ENCODE measurements around the gene OR5AN1.

Gene OR5AN1

GRCh38 chr11:59415111-59415510 lies 56.4 kb downstream of the OR5AN1 start:
- TF ChIP-seq EZH2phosphoT487 (conservative IDR thresholded peaks at IDR 0.05; ENCODE audit: low read length): no peak
- TF ChIP-seq, protein P1, sequence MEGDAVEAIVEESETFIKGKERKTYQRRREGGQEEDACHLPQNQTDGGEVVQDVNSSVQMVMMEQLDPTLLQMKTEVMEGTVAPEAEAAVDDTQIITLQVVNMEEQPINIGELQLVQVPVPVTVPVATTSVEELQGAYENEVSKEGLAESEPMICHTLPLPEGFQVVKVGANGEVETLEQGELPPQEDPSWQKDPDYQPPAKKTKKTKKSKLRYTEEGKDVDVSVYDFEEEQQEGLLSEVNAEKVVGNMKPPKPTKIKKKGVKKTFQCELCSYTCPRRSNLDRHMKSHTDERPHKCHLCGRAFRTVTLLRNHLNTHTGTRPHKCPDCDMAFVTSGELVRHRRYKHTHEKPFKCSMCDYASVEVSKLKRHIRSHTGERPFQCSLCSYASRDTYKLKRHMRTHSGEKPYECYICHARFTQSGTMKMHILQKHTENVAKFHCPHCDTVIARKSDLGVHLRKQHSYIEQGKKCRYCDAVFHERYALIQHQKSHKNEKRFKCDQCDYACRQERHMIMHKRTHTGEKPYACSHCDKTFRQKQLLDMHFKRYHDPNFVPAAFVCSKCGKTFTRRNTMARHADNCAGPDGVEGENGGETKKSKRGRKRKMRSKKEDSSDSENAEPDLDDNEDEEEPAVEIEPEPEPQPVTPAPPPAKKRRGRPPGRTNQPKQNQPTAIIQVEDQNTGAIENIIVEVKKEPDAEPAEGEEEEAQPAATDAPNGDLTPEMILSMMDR (IDR thresholded peaks at IDR 0.05; ENCODE audit: insufficient read depth, low read length, poor library complexity, severe bottlenecking): no peak
- Histone ChIP-seq H3K27me3 (ENCODE audit: low read length) (no peaks in the 10 kb centered on the region), H3K27ac (ENCODE audit: low read depth, low read length) (no peak overlapping the region)

GRCh38 chr11:59416613-59417012 lies 57.9 kb downstream of the OR5AN1 start:
- TF ChIP-seq EZH2phosphoT487 (conservative IDR thresholded peaks at IDR 0.05; ENCODE audit: low read length): no peak
- TF ChIP-seq, protein P1 (IDR thresholded peaks at IDR 0.05; ENCODE audit: insufficient read depth, low read length, poor library complexity, severe bottlenecking): no peak
- Histone ChIP-seq H3K36me3 (ENCODE audit: low read length) (no peaks in the 10 kb centered on the region), H2AFZ (ENCODE audit: low read depth, low read length, severe bottlenecking) (no peak overlapping the region), H3K4me3 (ENCODE audit: insufficient read depth, low read length, poor library complexity, severe bottlenecking) (no peak overlapping the region), H3K9me2 (replicated peaks; ENCODE audit: insufficient read depth, low read length) (no peaks in the 10 kb centered on the region), H3K9me3 (ENCODE audit: insufficient read depth, low read length) (no peaks in the 10 kb centered on the region), H3K9ac (ENCODE audit: low read length) (no peak overlapping the region), H3K27me3 (ENCODE audit: low read length) (no peaks in the 10 kb centered on the region), H3K4me2 (ENCODE audit: low read depth, low read length, poor library complexity, severe bottlenecking) (no peak overlapping the region), H3F3A (ENCODE audit: insufficient read depth) (no peaks in the 10 kb centered on the region), H3K27ac (ENCODE audit: low read depth, low read length) (no peak overlapping the region), H3K79me2 (ENCODE audit: insufficient read depth, low read length) (no peaks in the 10 kb centered on the region), H4K20me1 (ENCODE audit: low read depth, low read length) (no peaks in the 10 kb centered on the region)

More at GRCh38 chr11:59415111-59415510, 56.4 kb downstream of the OR5AN1 start:
- no peaks in the 10 kb centered on the region for H4K20me1 ChIP-seq (ENCODE audit: low read depth, low read length)
- H3K9me2 ChIP-seq (replicated peaks; ENCODE audit: insufficient read depth, low read length): no peaks in the 10 kb centered on the region
- H3K4me3 ChIP-seq (ENCODE audit: insufficient read depth, low read length, poor library complexity, severe bottlenecking): no peak overlapping the region
- no peak overlapping the region for H3K9ac ChIP-seq (ENCODE audit: low read length)
- no peak overlapping the region for H2AFZ ChIP-seq (ENCODE audit: low read depth, low read length, severe bottlenecking)
- H3K79me2 ChIP-seq (ENCODE audit: insufficient read depth, low read length): no peaks in the 10 kb centered on the region
- H3K9me3 ChIP-seq (ENCODE audit: insufficient read depth, low read length): peaks cover 9% of the 10 kb centered on the region; the same call in 1 of the 2 replicates
- H3K36me3 ChIP-seq (ENCODE audit: low read length): no peaks in the 10 kb centered on the region
- no peak overlapping the region for H3K4me2 ChIP-seq (ENCODE audit: low read depth, low read length, poor library complexity, severe bottlenecking)
- no peaks in the 10 kb centered on the region for H3F3A ChIP-seq (ENCODE audit: insufficient read depth)

DNA sequence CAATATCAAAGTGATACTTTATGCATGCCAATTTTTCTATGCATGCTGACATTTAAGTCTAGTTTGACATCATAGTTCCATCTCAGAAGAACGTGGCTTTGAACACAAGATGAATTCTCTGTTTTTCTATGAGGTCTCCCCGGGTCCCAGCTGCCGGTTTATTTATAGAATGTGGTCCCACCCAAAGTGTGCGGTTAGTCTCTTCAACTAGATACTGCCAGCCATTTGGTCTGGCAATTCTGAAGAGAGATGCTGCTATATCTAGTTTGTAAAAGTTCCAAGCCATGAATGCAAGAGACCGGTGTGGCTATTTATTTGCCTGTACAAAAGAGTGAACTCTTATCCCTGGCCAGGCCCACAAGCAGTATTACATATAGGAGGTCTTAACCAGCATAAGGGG lies 58.3 kb downstream of the OR5AN1 start:
- no peak for TF ChIP-seq EZH2phosphoT487 (conservative IDR thresholded peaks at IDR 0.05; ENCODE audit: low read length)
- TF ChIP-seq, protein P1 (IDR thresholded peaks at IDR 0.05; ENCODE audit: insufficient read depth, low read length, poor library complexity, severe bottlenecking): no peak
- Histone ChIP-seq H3K27ac (ENCODE audit: low read depth, low read length) (no peak overlapping the region), H3F3A (ENCODE audit: insufficient read depth) (no peaks in the 10 kb centered on the region), H4K20me1 (ENCODE audit: low read depth, low read length) (no peaks in the 10 kb centered on the region), H3K36me3 (ENCODE audit: low read length) (no peaks in the 10 kb centered on the region), H3K4me3 (ENCODE audit: insufficient read depth, low read length, poor library complexity, severe bottlenecking) (no peak overlapping the region), H3K9ac (ENCODE audit: low read length) (no peak overlapping the region), H3K27me3 (ENCODE audit: low read length) (no peaks in the 10 kb centered on the region), H3K9me3 (ENCODE audit: insufficient read depth, low read length) (no peaks in the 10 kb centered on the region), H2AFZ (ENCODE audit: low read depth, low read length, severe bottlenecking) (no peak overlapping the region), H3K79me2 (ENCODE audit: insufficient read depth, low read length) (no peaks in the 10 kb centered on the region), H3K4me2 (ENCODE audit: low read depth, low read length, poor library complexity, severe bottlenecking) (no peak overlapping the region), H3K9me2 (replicated peaks; ENCODE audit: insufficient read depth, low read length) (no peaks in the 10 kb centered on the region)
